Left cardiac atrium (tissue), 4 donors: Measurements from ENCODE around the gene PTPRN2. TPM values are rescaled to one million over a fixed set of nuclear protein-coding genes. Genes with fewer than 3 reads are reported as not detected.
A peak's percentile ranks its signal among the peaks of the same experiment; 100 is the strongest.

ENCODE experiments used
- ATAC-seq, 2 donors: fragments of 200-7000 bp; cut with Tn5 transposase; one replicate each; pipeline ENCODE4 v1.9.1; 2020; ENCODE audit warnings: mild to moderate bottlenecking in 2 of 2, moderate library complexity in 2 of 2
- DNase-seq: peaks from one replicate; pipeline ENCODE4 v3.0.0-alpha.2; 2020
- intact Hi-C, 2 donors: fragments of 100-400 bp; cut with DNase I; formaldehyde crosslinking; loops; one replicate each; pipeline versions ENCODE4 v1.14.1 to v1.15.1; 2022 to 2023
- total RNA-seq, 2 donors: library from RNA; stranded (reverse); fragmentation: NEBNext Ultra II Directional; extraction: Animal tissue kit (Norgen Biotek cat#: 25700); gene quantifications; one replicate each; pipeline ENCODE4 v1.2.1, GENCODE V29; 2021
- donor health status: DM: no; HTN: yes; CAD: no.
- donor health status: DM: no; HTN: yes; CAD: no; lungs with severe emphysema.
- donor health status: DM: yes; HTN: yes; CAD: no.
- donor health status: Dilated cardiomyopathy.

PTPRN2 gene
- total RNA-seq, 2 donors from 2014 or later: 1.9 to 2.3 TPM

DNA sequence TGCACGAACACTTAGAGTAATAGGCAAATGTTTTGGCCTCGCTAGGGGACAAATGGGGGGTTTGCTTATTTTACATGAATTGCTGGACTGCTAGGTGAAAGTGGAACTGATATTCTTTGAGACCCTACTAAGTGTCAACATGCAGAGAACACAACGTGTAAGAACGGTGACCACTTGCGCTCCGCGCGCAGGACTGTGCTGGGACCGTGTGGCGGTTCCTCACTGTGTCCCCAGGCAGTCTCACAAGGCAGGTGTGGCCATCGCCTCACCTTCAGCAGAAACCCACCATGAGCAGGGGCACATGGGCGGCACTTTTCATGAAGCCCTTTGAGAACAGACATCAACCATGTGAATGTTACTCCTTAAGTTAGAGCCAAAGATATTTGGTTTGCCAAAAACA is 27.2 kb downstream of the PTPRN2 start:
- intact Hi-C loops: no loop called here
- ATAC-seq: no peak
- DNase-seq: no peak

GRCh38 chr7:158559356-158559755 is 28.3 kb downstream of the PTPRN2 start:
- intact Hi-C loops: no loop called here
- ATAC-seq (no peak), DNase-seq (no peak)

DNA sequence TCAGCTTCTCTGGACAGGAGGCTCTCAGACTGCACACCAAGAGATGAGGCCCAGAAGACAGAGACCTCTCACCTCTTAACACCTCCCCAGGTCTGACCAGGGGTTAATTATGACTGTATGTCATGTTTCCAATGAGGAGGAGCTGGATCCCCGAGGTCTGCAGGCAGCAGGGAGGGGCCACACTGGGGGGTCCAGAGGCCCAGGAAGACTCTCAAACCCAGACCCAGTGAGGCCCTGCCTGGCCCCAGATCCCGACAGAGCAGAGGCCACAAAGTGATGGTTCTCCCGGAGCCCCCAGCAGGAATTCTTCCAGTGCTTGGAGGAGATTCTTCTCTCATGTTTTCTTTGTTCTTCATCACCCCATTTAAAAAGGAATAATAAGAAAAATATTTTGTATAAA is 28.8 kb downstream of the PTPRN2 start:
- ATAC-seq (no peak), DNase-seq (no peak)
- intact Hi-C loops: no loop called here

GRCh38 chr7:158557441-158557755 is 30.2 kb downstream of the PTPRN2 start:
- intact Hi-C loops: no loop called here
- ATAC-seq (no peak), DNase-seq (no peak)

DNA sequence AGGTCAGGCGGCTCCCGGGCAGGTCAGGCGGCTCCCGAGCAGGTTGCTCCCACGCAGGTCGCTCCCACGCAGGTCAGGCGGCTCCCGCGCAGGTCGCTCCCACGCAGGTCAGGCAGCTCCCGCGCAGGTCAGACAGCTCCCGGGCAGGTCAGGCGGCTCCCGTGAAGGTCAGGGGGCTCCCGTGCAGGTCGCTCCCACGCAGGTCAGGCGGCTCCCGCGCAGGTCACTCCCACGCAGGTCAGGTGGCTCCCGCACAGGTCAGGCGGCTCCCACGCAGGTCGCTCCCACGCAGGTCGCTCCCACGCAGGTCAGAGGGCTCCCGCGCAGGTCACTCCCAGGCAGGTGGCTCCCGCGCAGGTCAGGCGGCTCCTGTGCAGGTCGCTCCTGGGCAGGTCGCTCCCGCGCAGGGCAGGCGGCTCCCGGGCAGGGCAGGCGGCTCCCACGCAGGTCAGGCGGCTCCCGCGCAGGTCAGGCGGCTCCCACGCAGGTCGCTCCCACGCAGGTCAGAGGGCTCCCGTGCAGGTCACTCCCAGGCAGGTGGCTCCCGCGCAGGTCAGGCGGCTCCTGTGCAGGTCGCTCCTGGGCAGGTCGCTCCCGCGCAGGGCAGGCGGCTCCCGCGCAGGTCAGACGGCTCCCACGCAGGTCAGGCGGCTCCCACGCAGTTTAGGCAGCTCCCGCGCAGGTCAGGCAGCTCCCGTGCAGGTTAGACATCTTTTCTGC is 30.7 kb downstream of the PTPRN2 start:
- ATAC-seq: no peak
- intact Hi-C loops: no loop called here

DNA sequence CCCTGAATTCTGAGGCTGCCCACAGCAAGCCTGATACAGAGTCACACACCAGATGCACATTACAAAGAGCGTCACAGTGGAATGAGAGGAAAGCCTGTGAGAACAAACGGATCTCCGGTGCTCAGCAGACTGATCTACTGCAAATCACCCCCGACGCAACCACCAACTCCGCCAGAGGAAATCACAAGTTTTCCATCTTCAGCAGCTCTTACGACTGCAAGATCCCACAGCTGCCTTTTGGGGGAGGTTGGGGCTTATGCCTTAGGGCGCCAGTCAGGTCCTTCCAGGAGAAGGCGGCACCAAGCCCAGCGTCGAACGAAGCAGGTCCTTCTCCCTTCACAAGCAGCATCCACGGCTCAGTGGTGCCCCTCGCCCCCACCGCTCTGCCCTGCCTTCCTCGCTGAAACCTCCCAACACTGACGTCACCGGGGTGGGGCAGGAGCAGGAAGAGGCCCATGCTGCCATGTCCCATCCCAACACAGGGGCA is 32.5 kb downstream of the PTPRN2 start:
- DNase-seq (no peak), ATAC-seq (no peak)
- intact Hi-C loops: no loop called here

More for the DNA sequence above, 30.7 kb downstream of the PTPRN2 start:
- no peak for DNase-seq

- ATAC-seq (no peak), DNase-seq (no peak)
- intact Hi-C loops: no loop called here
Observed at GRCh38 chr7:158550886-158551452, 36.7 kb downstream of the PTPRN2 start.

DNA sequence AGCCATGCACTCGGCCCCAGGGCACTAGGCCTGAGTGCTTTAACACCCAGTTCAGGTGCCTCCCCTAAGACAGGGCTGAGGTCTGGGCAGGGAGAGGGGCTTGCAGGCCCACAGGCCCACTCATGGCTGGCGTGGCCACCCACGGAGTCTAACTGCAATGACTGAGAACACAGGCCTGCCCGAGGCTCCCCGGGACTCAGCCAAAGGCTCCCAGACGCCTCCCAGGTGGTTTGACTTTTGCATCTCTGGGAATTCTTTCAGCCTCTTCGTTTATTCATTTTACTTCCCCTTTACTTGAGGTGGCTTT is 37.3 kb downstream of the PTPRN2 start:
- intact Hi-C loops: no loop called here
- ATAC-seq: no peak

GRCh38 chr7:158549616-158550393 is 37.8 kb downstream of the PTPRN2 start:
- intact Hi-C loops: no loop called here
- ATAC-seq (peak; percentile 67 to 82), DNase-seq (peak; percentile 62)

More for the DNA sequence above, 37.3 kb downstream of the PTPRN2 start:
- DNase-seq: no peak

DNA sequence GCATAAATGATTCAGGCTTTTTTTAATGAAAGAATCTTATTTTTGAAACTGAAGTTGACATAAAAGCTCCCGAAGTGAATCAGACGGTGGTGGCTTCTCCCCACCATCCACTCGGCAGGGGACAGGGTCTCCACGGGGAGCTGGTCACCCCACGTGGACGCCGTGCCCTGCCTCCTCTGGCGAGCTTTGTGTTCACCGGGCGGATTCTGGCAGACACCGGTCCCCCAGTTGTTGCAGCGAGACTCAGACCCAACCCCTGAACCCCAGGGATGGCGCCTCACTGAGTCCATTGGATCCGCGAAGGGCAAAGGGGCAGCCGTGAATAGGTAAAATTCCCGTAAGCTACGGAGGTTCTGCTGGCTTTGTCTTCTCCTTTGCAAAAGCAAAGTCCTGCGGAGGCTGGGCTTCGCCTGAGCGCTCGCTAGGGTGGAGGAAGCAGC is 38.4 kb downstream of the PTPRN2 start:
- intact Hi-C loops: no loop called here
- DNase-seq (no peak), ATAC-seq (no peak)

GRCh38 chr7:158548726-158549125 is 38.9 kb downstream of the PTPRN2 start:
- no peak for ATAC-seq
- no peak for DNase-seq
- intact Hi-C loops: no loop called here

GRCh38 chr7:158547817-158548216 is 39.8 kb downstream of the PTPRN2 start:
- DNase-seq: no peak
- ATAC-seq: no peak
- intact Hi-C loops: no loop called here

- intact Hi-C loops: no loop called here
- ATAC-seq: no peak
- DNase-seq: no peak
Observed at GRCh38 chr7:158546626-158547025, 41.0 kb downstream of the PTPRN2 start.

DNA sequence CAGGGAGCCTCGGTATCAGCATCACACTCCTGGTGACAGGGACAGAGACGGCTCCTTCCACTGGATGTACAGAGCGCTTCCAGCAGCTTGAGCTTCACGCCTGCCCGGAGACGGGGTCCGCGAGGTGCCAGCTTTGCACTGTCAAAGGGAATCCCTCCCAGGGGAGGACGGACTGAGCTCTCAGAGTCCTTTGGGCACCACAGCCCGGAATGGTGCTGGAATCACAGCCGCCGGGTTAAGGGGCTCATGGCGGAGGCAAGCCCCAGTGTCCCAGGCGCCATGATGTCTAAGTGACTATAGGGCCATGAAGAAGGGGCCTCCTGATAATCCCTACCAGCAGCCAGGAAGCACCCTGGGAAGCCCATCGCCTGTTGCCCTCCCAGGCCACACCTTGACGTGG is 41.4 kb downstream of the PTPRN2 start:
- intact Hi-C loops: no loop called here
- no peak for DNase-seq
- ATAC-seq: no peak

DNA sequence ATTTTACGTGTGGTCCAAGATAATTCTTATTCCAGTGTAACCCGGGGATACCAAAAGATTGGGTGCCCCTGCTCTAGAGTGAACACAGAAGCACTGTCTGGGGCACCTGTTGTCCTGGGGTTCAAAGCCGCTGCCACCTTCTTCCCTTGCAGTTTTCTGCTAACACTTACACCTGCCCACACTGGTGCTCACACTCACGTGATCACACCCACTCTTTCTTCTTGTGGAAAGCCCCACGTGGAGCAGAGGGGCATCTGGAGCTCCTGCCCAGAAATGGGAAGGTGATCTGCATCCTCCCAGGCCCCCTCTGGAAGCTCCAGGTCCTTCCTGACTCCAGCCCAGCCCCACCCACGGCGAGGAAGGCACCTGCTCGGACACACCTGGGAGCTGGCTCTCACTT is 42.9 kb downstream of the PTPRN2 start:
- intact Hi-C loops: no loop called here

DNA sequence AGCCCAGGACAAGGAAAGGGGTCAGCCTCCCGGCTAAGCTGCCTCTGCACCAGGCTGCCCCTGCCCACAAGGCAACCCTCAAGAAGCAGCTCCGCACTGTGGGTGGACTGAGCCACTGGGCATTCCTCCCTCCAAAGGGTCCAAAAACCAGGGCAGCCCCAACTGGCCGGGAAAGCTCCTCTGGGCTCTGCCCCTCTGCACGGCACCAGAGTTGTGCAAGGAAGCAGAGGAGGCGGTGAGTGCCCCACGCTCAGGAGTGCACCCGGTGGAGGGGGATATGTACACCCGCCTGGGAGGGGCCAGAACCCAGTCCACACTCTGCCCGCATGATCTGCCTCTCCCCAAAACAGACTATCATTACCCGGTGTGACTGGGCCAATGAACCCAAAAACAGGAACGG is 43.8 kb downstream of the PTPRN2 start:
- no peak for DNase-seq
- intact Hi-C loops: no loop called here

More for the DNA sequence above, 42.9 kb downstream of the PTPRN2 start:
- no peak for ATAC-seq
- no peak for DNase-seq

DNA sequence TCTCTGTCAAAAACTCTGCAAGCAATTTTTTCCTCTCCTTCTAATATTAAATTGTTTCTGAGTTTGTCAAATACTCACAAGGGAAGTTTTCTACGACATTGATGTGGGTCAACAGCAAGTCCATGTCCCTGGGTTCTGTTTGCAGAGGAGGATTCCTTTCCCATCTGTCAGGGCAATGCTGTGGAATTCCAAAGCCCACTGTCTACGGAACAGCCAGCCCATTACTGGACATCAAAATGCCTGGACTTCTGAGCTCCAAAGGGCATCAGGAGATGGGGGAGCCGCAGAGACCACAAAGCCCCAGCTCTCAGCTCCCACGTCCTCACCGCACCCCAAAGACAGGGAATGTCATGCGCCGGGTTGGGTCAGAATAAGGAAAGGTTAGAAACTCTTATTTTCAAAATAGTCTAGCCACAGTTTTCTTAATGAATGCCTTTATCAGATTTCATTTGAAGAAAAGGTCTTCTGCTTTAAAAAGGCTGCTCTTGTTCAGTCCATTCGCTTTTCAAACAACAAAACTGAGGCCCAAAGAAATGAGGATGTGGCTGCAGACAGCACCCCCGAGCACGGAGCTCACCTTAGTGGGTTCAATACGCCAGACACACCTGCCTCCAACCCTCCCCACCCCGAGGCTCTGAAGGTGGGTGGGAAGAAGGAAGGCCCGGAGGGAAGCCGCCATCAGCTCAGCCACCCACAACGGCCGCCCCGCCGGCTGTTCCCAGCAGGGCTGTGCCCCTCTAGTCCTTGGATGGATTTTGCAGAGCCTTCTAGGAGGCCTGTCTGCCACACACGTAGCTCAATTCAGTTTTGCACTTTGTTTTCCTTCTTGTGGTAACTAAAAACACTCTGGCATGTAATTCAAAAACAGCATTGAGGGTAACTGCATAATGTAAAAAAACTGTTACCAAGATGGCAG is 44.7 kb downstream of the PTPRN2 start:
- intact Hi-C loops: no loop called here
- no peak for ATAC-seq
- DNase-seq: no peak

More for the DNA sequence above, 43.8 kb downstream of the PTPRN2 start:
- ATAC-seq: no peak

DNA sequence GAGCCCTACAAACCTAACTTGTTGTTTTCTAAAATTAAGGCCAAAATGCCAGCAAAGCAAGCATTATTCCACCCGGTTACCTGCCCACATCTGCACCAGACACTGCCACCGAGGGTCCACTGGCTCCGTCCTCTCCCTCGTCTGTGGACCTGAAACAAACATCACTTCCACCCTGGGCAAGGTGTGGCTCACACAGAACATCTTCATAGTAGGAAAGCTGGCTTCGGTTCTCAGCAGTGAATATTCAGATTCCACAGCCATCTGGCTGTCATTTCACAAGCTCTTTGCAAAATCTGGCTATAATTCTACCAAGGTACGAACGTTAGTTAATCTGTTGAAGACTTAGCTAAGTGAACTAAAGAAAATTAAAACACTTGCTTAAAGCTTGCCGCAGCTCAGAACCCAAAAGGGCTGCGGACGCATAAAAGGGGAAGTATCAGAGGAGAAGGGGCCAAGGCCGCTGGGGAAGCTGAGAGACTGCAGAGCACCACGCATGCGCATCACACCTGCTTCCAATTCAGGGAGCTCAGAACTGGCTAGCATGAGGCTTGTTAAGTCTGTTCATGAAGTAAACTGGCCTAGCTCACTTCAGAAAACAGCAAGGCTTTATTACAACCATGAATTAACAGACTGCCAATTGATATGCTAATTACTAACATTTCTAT is 46.1 kb downstream of the PTPRN2 start:
- intact Hi-C loops: no loop called here
- ATAC-seq (no peak), DNase-seq (no peak)

GRCh38 chr7:158539711-158540146 is 47.9 kb downstream of the PTPRN2 start:
- intact Hi-C loops: no loop called here
- peak; percentile 30 to 68 for ATAC-seq
- no peak for DNase-seq
